GM21717 (cell line): ENCODE results near the gene PBX4.
"Not testable (repeated sequence)": the region's sequence is repeated elsewhere in the genome, so short reads cannot be mapped to it uniquely, and the experiment has no call there.

Experiments
- ATAC-seq: cut with Tn5 transposase; IDR thresholded peaks from one replicate; pipeline ENCODE4 v1.9.1; 2021; ENCODE audit warnings: mild to moderate bottlenecking, moderate library complexity; ENCODE audit not compliant: unreplicated experiment

Gene PBX4

DNA sequence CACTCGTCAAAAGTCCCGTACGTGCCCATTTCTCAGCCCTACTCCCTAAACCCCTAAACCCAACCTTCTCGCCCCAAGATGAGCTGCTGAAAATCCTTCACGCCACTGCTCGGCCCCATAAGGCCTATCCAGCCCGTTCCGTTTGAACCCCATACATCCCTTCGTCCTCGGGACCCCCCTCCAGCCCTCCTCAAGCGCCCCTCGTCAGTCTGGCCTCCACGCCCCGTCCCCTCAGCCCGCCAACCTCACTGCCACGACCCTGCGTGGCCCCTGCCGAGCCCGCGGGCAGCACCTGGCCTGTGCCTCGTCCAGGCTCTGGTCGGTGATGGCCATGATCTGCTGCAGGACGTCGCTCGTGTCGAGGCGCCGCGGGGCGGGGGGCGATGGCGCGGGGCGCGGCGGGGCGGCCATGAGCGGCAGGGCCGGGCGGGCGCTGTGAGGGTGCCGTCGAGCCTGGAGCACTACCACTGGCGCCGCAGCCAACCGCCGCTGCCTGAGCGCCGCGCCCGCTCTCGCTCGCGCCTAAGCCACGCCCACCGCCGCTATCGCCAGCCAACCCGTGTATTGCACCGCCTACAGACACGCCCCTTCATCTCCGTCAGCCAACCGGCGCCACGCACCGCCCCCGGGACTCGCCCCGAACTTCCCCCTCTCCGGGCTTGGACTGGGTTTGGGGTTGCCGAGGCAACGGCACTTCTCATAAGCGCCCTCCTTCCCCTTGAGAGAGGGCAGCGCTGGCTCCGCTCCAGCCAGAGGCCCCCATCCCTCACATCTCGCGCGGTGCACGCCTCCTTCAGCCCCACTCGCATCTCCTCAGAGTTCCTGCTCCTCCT, at the start of gene PBX4:
TSS of gene PBX4 (minus strand) at position 469 of the 833 bp plus-strand sequence. CDS start at position 411, 58 bp downstream.
- ATAC-seq: peak; percentile 87

- not testable (repeated sequence) for ATAC-seq
Measured at GRCh38 chr19:19665420-19665948, 47.0 kb upstream of the PBX4 start.

GRCh38 chr19:19663256-19664120, 45.0 kb upstream of the PBX4 start, which contains the start of gene ATP13A1:
Gene ATP13A1 (minus strand): TSS chr19:19663676. CDS start chr19:19663666, 10 bp downstream.
- peak; percentile 56 for ATAC-seq

DNA sequence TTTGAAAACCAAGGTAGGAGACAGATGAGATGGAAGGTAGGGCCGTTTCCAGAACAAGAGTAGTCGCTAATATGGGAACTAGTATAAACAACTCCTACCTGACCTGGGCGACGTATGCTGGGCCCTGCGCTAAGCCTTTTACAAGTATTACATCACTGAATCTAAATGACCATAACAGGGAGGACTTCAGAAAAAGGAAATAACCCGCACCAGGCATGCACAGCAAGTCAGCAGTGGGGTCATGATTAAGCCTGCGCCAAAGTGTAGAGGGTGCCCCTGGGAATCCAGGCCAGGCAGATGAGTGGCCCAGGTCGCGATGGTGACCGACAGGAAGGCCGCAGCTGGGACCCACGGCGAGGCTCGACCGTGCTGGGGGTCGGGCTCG, 44.4 kb upstream of the PBX4 start:
- no peak for ATAC-seq

GRCh38 chr19:19662344-19662743, 43.9 kb upstream of the PBX4 start:
- ATAC-seq: no peak

DNA sequence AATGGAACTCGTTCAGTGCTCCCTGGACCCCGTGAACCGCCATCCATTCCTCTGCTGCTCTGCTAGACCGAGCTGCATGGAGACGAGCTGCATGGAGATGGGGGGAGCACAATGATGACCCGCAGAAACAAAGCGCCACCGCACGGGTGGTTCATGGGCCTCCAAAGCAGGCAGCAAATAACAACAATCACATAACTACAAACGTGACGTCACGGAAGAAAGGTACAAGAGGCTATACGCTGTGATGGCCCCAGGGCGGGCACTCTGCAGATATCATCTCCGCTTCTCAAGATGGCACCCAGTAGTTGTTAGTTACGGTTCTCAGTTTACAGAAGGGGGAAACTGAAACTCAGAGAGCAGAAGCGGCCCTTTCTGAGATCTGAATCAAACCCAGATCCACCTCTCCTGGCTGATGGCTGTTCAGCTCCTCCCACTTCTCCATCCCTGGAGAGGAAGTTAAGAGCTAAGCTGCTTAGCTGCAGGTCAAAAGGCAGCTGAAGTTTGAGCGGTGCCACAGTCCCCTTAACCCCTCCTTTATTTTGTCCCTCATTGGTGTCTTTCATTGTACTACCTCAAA, 43.3 kb upstream of the PBX4 start:
- peak; percentile 41 for ATAC-seq

DNA sequence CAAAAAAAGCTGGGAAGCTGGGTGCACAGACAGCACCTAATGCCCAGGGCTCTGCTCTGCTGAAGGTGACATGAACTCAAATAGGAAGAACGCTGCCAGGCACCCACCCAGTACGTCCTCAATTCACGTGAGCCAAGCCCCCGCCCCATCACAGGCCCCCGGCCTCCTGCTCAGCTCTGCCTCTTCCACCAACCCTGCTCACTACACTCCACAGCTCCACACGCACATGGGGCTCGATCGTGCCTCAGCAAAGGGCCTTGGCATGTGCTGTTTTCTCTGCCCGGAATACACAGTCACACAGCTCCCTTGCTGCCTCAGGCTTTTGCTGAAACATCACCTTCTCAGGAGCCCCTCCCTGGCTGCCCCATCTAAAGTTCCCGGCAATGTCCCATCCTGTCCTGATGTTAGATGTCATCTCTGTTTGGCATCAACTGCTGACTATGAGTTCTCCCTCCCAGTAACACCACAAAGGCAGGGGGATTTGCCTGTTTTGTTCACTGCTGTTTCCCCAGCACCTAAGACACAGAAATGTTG, 42.7 kb upstream of the PBX4 start:
- no peak for ATAC-seq

DNA sequence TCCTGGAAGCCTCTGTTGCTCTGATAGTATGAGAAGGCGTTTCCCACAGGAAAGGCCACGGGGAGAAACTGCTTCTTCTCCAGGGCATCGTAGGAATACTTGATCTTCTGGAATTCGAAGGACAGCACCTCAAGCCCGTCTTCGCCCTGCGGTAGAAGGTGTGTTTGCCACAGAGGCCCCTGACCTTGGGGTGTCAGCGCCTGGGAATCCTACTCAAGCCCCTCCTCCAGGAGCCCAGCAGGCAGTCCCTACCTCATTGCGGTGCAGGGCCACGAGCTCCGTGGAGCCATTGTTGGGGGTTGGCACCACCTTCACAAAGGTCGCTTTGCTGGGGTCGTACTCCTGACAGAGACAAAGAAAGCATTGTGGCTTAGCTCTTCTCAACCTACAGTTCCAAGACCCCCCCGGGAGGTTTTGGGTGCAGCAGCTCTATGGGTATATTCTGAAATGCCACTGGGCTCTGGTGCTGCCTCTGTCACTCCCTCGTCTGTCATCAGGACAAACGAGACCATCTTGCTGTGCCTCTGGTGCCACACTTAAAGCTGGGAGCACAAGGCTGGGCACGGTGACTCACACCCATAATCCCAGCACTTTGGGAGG, 41.3 kb upstream of the PBX4 start:
- no peak for ATAC-seq

DNA sequence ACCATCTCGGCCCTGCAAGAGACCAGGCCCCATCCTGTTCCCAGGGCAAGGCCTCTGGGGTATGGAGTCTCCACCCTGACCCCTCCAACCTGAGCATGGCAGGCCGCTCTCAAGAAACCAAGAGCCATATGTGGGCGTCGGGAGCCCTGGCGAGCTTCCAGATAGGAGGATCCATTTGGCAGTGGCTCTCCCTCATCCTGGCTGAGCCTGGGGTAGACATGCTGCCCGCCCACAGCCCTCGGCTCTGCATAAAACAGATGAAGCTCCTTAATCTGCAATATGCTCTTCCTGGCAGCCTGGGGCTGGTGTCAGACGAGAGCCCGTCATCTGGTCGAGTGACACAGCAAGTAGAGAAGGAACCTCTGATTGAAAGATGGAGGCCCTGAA, 38.9 kb upstream of the PBX4 start:
- ATAC-seq: no peak

DNA sequence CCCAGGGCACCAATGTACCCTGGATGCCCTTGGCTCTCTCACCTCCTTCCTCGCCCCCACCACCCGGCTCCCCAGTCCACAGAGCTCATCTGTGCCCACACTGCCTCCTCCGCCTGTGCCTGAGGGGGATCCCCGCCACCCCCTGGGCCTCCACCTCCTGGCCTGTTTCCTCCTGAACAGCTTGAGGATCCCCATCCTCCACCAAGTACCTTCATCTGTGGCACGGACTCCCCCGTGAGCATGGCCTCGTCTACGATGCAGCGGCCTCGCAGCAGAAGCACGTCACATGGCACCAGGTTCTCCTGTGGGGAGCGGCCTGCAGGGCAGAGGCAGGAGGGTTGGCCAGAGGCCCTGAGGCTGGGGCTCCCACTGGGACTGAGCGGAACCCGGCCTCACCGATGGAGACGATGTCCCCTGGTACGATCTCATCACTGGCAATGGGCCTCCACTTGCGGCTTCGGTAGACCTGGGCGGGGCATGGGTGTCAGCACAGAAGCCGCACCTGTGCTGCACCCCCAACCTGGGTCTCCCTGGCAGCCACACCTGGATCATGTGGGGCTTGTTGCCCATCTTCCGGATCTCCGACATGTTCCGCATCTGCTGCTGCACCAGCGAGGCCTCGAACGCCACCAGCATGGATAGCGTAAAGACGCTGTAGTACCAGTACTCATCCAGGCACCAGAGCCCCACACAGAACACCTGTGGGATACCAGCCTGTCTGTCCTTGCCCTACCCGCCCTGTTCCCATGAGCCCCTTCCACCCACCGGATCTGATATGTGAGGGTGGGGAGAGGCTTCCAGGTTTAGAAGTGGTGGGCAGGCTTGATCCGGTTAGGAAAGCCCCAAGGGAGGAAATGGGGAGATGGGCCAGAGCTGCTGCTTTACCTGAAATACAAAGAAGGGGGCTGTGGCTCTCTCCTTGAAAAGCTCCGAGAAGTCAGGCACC, 38.2 kb upstream of the PBX4 start:
- ATAC-seq: no peak

DNA sequence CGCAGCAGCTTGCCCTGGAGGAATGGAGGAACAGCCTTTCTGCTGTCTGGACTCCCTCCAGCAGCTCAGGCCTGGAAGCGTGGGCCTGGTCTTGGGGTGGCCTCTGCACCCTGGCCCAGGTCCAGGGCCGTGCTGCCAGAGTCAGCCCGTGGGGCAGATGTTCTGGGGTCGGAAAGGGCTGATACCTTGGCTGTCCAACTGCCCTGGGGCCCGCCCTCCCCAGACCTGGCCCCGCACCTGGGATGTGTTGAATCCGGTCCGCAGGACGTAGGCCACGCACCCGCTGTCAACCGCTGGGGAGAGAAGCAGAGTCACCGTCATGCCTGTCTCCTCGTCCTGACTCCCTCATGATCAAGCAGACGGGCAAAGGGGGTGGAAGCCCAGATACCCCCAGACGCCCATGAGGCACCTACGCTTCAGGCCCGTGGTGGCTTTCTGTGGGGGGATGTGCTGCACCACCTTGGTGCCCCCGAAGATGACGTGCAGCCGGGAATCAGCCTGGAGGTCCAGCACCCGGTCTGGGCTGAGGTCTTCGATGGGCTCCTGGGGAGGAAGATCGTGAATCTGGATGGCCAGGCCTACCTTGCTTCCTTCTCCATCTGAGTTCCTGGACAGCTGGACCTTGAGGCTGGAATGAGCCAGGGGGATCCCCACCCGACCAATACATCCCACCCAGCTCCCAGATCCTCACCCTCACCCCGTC, 37.3 kb upstream of the PBX4 start:
- no peak for ATAC-seq

DNA sequence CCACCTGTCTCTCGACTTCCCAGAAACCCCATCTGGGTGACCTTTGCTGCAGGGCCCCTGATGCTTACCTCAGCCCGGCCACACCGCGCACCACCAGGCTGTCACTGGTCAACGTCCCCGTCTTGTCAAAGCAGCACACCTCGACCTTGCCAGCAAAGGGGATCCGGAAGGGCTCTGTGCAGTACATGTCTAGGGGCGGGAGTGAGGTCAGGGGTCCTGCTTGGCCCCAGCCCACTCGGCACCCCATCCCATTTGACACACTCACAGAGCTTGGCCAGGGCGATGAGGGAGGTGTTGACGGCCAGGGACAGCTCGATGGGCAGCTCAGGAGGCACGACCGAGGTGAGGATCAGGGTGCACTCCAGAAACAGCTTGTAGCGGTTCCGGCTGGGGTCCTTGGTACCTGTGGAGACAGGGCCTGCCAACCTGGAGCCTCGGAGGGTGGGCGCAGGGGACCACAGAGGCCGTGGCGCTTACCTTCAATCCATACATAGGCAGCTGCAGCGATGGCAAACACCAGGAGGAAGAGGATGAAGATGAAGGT, 36.6 kb upstream of the PBX4 start:
- ATAC-seq: no peak

DNA sequence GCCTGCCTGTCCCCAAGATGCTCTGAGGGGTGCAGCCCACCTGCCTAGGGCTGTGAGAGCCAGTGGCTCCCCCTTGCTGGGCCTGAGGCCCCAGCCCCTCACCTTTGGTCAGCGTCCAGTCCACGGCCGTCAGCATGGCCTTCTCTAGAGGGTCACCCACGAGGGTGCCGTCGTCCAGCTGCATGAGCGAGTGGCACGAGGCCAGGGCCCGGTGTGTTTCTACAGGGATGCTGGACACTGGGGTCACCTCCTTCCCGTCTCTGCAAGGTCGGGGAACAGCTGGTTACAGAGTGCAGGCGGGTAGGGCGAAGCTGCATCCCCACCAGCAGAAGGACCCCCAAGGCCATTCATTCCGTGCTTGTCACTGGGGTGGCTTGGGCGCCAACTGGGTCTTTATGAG, 36.0 kb upstream of the PBX4 start:
- no peak for ATAC-seq

DNA sequence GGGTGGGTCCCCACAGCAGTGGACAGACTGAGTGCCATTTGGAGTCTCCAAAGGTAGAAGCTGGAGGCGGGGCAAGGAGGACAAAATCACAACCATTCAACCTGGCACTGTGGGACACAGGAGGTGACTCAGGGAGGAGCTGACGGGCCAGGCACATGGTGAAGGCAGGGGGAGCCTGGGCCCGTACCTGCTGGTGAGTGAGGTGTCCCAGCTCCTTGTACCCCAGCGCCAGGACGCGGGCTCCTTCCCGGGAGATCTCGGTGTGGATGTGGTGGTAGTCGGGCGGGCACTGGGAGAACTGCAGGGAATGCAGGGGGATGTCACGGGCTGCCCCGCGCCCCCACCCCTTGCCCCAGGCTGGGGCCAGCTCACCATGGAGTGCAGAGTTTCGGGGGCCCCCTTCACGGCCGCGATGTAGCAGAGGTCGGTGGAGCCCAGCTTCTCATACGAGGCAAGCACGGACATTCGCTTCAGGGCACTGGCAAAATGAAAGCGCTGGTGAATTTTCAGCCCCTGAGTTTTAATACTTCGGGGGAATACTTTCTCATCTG, 35.2 kb upstream of the PBX4 start:
- ATAC-seq: no peak

GRCh38 chr19:19652482-19653295, 34.2 kb upstream of the PBX4 start:
- ATAC-seq: no peak

DNA sequence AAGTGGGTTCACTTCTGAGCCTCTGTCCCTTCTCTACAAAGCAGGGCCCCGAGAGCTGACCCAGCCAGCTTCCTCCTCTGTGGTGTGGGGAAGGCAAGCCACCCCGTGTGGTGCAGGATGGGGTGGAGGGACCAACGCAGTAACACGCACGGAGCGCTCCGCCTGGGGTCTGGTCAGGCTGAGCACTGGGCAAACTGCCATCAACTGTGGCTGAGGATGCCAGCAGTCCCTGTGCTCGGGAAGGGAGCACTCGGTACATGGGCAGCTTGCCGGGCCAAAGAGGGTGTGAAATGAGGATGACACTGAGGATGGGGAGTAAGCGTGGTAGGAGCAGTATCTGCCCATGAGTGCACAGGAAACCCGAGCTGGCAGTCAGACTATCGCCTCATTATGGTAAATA, 32.6 kb upstream of the PBX4 start:
- ATAC-seq: no peak

DNA sequence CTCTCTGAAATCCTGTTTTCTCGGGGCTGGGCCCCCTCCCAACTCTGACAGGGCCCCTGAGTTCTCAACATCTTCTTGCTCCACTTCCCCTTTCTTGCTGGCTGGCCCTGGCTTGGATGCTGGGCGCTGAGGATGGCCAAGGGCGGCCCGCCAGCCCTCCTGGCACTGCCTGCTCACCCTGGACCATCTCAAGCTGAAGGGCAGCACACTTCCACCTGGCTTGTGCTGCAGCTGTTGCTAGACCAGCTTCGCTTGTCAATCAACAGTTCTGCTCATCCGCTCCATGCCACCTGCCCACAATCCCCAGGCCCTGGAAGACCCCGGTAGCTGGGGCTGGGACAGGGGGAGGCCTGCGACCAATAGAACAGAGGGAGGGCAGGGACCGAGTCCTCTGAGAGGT, 31.8 kb upstream of the PBX4 start:
- ATAC-seq: no peak
